IMR-90 (cell line): ENCODE data around the gene GPR173. TPM values are rescaled to one million over a fixed set of nuclear protein-coding genes. Genes with fewer than 3 reads are reported as not detected.

ENCODE experiments used
- ATAC-seq: fragments of 200-7000 bp; cut with Tn5 transposase; 2 replicates; pipeline ENCODE4 v1.9.1; 2020; ENCODE audit warnings: low read depth, mild to moderate bottlenecking, moderate library complexity
- BruUV-seq: library from RNA; stranded (reverse); fragments of 400-500 nt; replicated peaks from 2 replicates; lab custom pipeline; 2021; lab: Mats Ljungman, UMichigan
- CTCF ChIA-PET: fragments of 300-600 bp; formaldehyde crosslinking; extraction: SDS; loops from one replicate; lab custom pipeline; 2021; ENCODE audit warnings: antibody characterized with exemption; lab: Yijun Ruan, JAX
- POLR2A ChIA-PET: fragments of 300-600 bp; sonication (Branson Sonifier 250); formaldehyde crosslinking; loops from one replicate; lab custom pipeline; 2022; ENCODE audit warnings: antibody characterized with exemption; ENCODE audit not compliant: unreplicated experiment; lab: Charles Lee
- DNase-seq: peaks from one replicate; pipeline ENCODE4 v3.0.0; 2013
- H2AFZ ChIP-seq: replicated peaks from 2 replicates; pipeline ENCODE3; 2013; ENCODE audit warnings: low read length, mild to moderate bottlenecking; ENCODE audit not compliant: poor library complexity
- H2AK5ac ChIP-seq: 2 replicates; pipeline ENCODE4 v1.6.1; 2013; ENCODE audit warnings: low read depth, low read length, inconsistent platforms
- H2AK9ac ChIP-seq: replicated peaks from 2 replicates; pipeline ENCODE3; 2013; ENCODE audit warnings: mild to moderate bottlenecking, low read depth, low read length, moderate library complexity; ENCODE audit not compliant: poor library complexity
- H2BK120ac ChIP-seq: 2 replicates; pipeline ENCODE4 v1.6.1; 2013; ENCODE audit warnings: low read depth, low read length, inconsistent platforms
- H2BK15ac ChIP-seq: 3 replicates; pipeline ENCODE4 v1.6.1; 2013; ENCODE audit warnings: low read depth, low read length, inconsistent platforms
- H2BK20ac ChIP-seq: 2 replicates; pipeline ENCODE4 v1.6.1; 2013; ENCODE audit warnings: low read depth, mild to moderate bottlenecking, inconsistent platforms, low read length, moderate library complexity
- H2BK5ac ChIP-seq: 2 replicates; pipeline ENCODE4 v1.6.1; 2013; ENCODE audit warnings: mild to moderate bottlenecking, low read depth, low read length, inconsistent platforms; ENCODE audit not compliant: poor library complexity, severe bottlenecking
- H3K14ac ChIP-seq: replicated peaks from 2 replicates; pipeline ENCODE4 v1.6.1; 2013; ENCODE audit warnings: low read depth, low read length, inconsistent platforms
- H3K18ac ChIP-seq: 2 replicates; pipeline ENCODE4 v1.6.1; 2013; ENCODE audit warnings: low read depth, low read length, control low read depth
- H3K23ac ChIP-seq: 2 replicates; pipeline ENCODE4 v1.6.1; 2013; ENCODE audit warnings: low read depth, low read length, inconsistent platforms
- H3K27ac ChIP-seq: 2 replicates; pipeline ENCODE4 v1.5.1; 2013; ENCODE audit warnings: mild to moderate bottlenecking, control low read depth, low read length; ENCODE audit not compliant: insufficient read depth
- H3K27me3 ChIP-seq: 2 replicates; pipeline ENCODE4 v1.6.1; 2013; ENCODE audit warnings: low read length; ENCODE audit not compliant: control insufficient read depth, insufficient read depth
- H3K36me3 ChIP-seq: 2 replicates; pipeline ENCODE4 v1.6.1; 2013; ENCODE audit warnings: low read length, mixed read lengths; ENCODE audit not compliant: control insufficient read depth, insufficient read depth
- H3K4ac ChIP-seq: 2 replicates; pipeline ENCODE4 v1.6.1; 2013; ENCODE audit warnings: low read depth, low read length, inconsistent platforms
- H3K4me1 ChIP-seq: 2 replicates; pipeline ENCODE4 v1.6.1; 2013; ENCODE audit warnings: low read length, mixed read lengths; ENCODE audit not compliant: control insufficient read depth, insufficient read depth
- H3K4me2 ChIP-seq: 2 replicates; pipeline ENCODE4 v1.6.1; 2013; ENCODE audit warnings: low read depth, mild to moderate bottlenecking, control low read depth, low read length, moderate library complexity
- H3K4me3 ChIP-seq: 2 replicates; pipeline ENCODE4 v1.5.1; 2013; ENCODE audit warnings: low read depth, mild to moderate bottlenecking, control low read depth, low read length, moderate library complexity; ENCODE audit not compliant: insufficient read depth
- H3K56ac ChIP-seq: 2 replicates; pipeline ENCODE4 v1.6.1; 2013; ENCODE audit warnings: low read length, inconsistent platforms; ENCODE audit not compliant: insufficient read depth; ENCODE audit errors: extremely low read depth
- H3K79me1 ChIP-seq, 2 experiments: 2 replicates each; pipeline ENCODE4 v1.6.1; 2013; ENCODE audit warnings: low read length in 2 of 2, inconsistent platforms in 1 of 2, low read depth in 1 of 2
- H3K9ac ChIP-seq: 2 replicates; pipeline ENCODE4 v1.6.1; 2013; ENCODE audit warnings: low read depth, low read length, control low read depth
- H3K9me1 ChIP-seq: 2 replicates; pipeline ENCODE4 v1.6.1; 2013; ENCODE audit warnings: low read length, inconsistent platforms; ENCODE audit not compliant: insufficient read depth
- H3K9me3 ChIP-seq: 2 replicates; pipeline ENCODE4 v1.6.1; 2013; ENCODE audit warnings: low read length; ENCODE audit not compliant: control insufficient read depth, insufficient read depth
- H4K20me1 ChIP-seq: 2 replicates; pipeline ENCODE4 v1.6.1; 2013; ENCODE audit warnings: low read length, inconsistent platforms; ENCODE audit not compliant: insufficient read depth
- H4K5ac ChIP-seq: 2 replicates; pipeline ENCODE4 v1.6.1; 2013; ENCODE audit warnings: mild to moderate bottlenecking, low read depth, low read length, control low read depth
- H4K8ac ChIP-seq, 2 experiments: 2 replicates each; pipeline ENCODE4 v1.6.1; 2013; ENCODE audit warnings: low read depth in 2 of 2, low read length in 2 of 2, control low read depth in 1 of 2, inconsistent platforms in 1 of 2
- H4K91ac ChIP-seq: 2 replicates; pipeline ENCODE4 v1.6.1; 2013; ENCODE audit warnings: low read depth, low read length, inconsistent platforms; ENCODE audit not compliant: insufficient read depth
- BHLHE40 ChIP-seq: fragments of 150-350 bp; IDR thresholded peaks from 2 replicates; pipeline ENCODE4 v1.6.1; 2016; ENCODE audit warnings: mild to moderate bottlenecking, low read depth, low read length
- CEBPB ChIP-seq: IDR thresholded peaks from 2 replicates; pipeline ENCODE4 v1.6.1; 2012; ENCODE audit warnings: low read depth, low read length, improper control_type of control experiment
- CHD1 ChIP-seq: IDR thresholded peaks from 2 replicates; pipeline ENCODE4 v1.6.1; 2012; ENCODE audit warnings: low read depth, low read length, improper control_type of control experiment
- CTCF ChIP-seq: conservative IDR thresholded peaks from 2 replicates; pipeline ENCODE4 v1.5.1; 2012; ENCODE audit warnings: mild to moderate bottlenecking, low read depth, low read length, improper control_type of control experiment
- ELK1 ChIP-seq: fragments of 150-350 bp; IDR thresholded peaks from 2 replicates; pipeline ENCODE4 v1.6.1; 2016; ENCODE audit warnings: low read depth, mild to moderate bottlenecking, low read length, moderate library complexity, borderline replicate concordance
- FOS ChIP-seq: fragments of 150-350 bp; IDR thresholded peaks from 2 replicates; pipeline ENCODE4 v1.6.1; 2016; ENCODE audit warnings: low read depth, low read length
- MAFK ChIP-seq: IDR thresholded peaks from 2 replicates; pipeline ENCODE4 v1.6.1; 2012; ENCODE audit warnings: low read depth, low read length, improper control_type of control experiment
- MAZ ChIP-seq: IDR thresholded peaks from 2 replicates; pipeline ENCODE4 v1.6.1; 2012; ENCODE audit warnings: low read depth, mild to moderate bottlenecking, low read length, improper control_type of control experiment, moderate library complexity, borderline replicate concordance
- MXI1 ChIP-seq: IDR thresholded peaks from 2 replicates; pipeline ENCODE4 v1.6.1; 2012; ENCODE audit warnings: low read depth, mild to moderate bottlenecking, low read length, moderate library complexity, borderline replicate concordance
- NFE2L2 ChIP-seq: fragments of 150-350 bp; IDR thresholded peaks from 2 replicates; pipeline ENCODE4 v1.6.1; 2016; ENCODE audit warnings: low read depth, mild to moderate bottlenecking, low read length
- POLR2A ChIP-seq: IDR thresholded peaks from 2 replicates; pipeline ENCODE4 v1.6.1; 2012; ENCODE audit warnings: mild to moderate bottlenecking, low read depth, low read length
- RAD21 ChIP-seq: IDR thresholded peaks from 2 replicates; pipeline ENCODE4 v1.6.1; 2012; ENCODE audit warnings: low read length, improper control_type of control experiment
- RCOR1 ChIP-seq: IDR thresholded peaks from 2 replicates; pipeline ENCODE4 v1.6.1; 2012; ENCODE audit warnings: mild to moderate bottlenecking, low read length, improper control_type of control experiment; ENCODE audit not compliant: insufficient replicate concordance
- RFX5 ChIP-seq: IDR thresholded peaks from 2 replicates; pipeline ENCODE4 v1.8.0; 2012; ENCODE audit warnings: low read depth, mild to moderate bottlenecking, low read length, moderate library complexity
- SMC3 ChIP-seq: fragments of 150-350 bp; IDR thresholded peaks from 2 replicates; pipeline ENCODE4 v1.6.1; 2016; ENCODE audit warnings: low read depth, mild to moderate bottlenecking, antibody characterized with exemption, low read length, moderate library complexity
- USF2 ChIP-seq: fragments of 150-350 bp; IDR thresholded peaks from 2 replicates; pipeline ENCODE4 v1.6.1; 2017; ENCODE audit warnings: mild to moderate bottlenecking, antibody characterized with exemption, low read length, low read depth
- whole genome bisulfite sequencing, 2 experiments: methylation state at CpG; one replicate each; pipeline versions ENCODE4 v1.1.5 to v1.1.7; 2013; ENCODE audit warnings: missing lambda C conversion rate in 2 of 2; ENCODE audit not compliant: insufficient read length in 1 of 2; ENCODE audit errors: extremely low coverage in 2 of 2; 5-methylcytosine and 5-hydroxymethylcytosine counted together
- dilution Hi-C: fragments of 300-500 bp; cut with HindIII; formaldehyde crosslinking; loops from one replicate; pipeline ENCODE4 v1.14.3; 2018; ENCODE audit warnings: low sequenced_read_pairs; ENCODE audit not compliant: unreplicated experiment
- in situ Hi-C: fragments of 300-500 bp; cut with MboI; formaldehyde crosslinking; loops from 3 replicates; pipeline ENCODE4 v1.14.3; 2019; ENCODE audit warnings: low sequenced_read_pairs, inconsistent platforms, mixed read lengths
- intact Hi-C: fragments of 100-400 bp; cut with micrococcal nuclease; formaldehyde crosslinking; loops from 2 replicates; pipeline ENCODE4 v1.10.0; 2022
- polyA plus RNA-seq, 3 experiments: library from polyadenylated mRNA; depleted of rRNA; stranded (reverse); fragments of >200 nt; gene quantifications; 2 replicates each; pipeline ENCODE4 v1.2.3, GENCODE V29; 2012; ENCODE audit warnings: low replicate concordance in 1 of 3
- total RNA-seq: library from RNA; depleted of rRNA; stranded (reverse); fragments of >200 nt; gene quantifications from 2 replicates; pipeline ENCODE4 v1.2.3, GENCODE V29; 2012

GPR173 gene
- total and polyA plus RNA-seq, 2 of the 4 experiments (the other 2 are of a cell fraction): 0.90 to 6.1 TPM

- H3K23ac ChIP-seq: no peak overlapping the region
- no peak overlapping the region for H2BK120ac ChIP-seq
- ATAC-seq: no peak
- no peak overlapping the region for H3K4me3 ChIP-seq
- H3K9me3 ChIP-seq: no peaks in the 10 kb centered on the region
- H2BK20ac ChIP-seq: no peak overlapping the region
- POLR2A ChIA-PET: no interaction called here
- peaks cover 8 to 39% of the 10 kb centered on the region in 2 experiments; a peak in 2 of 4 replicates for H3K79me1 ChIP-seq
- no peak overlapping the region for H3K27ac ChIP-seq
- BruUV-seq: no TSS peak
- dilution Hi-C loops (no loop called here), intact Hi-C loops (no loop called here), in situ Hi-C loops (no loop called here)
- no peak overlapping the region for H2AFZ ChIP-seq
- no peak overlapping the region for H3K56ac ChIP-seq
- H4K91ac ChIP-seq: no peak overlapping the region
- H3K9ac ChIP-seq: no peak overlapping the region
- H3K9me1 ChIP-seq: peaks cover 5% of the 10 kb centered on the region
- no peak overlapping the region for H4K8ac ChIP-seq
- H4K20me1 ChIP-seq: peaks cover 35% of the 10 kb centered on the region
- TF ChIP-seq MAZ (no peak), NFE2L2 (no peak), RFX5 (no peak), MXI1 (no peak), CTCF (no peak), MAFK (no peak), POLR2A (no peak), RAD21 (no peak), USF2 (no peak), CHD1 (no peak), CEBPB (no peak), ELK1 (no peak), SMC3 (no peak), RCOR1 (no peak), FOS (no peak), BHLHE40 (no peak)
- DNase-seq: no peak
- H3K18ac ChIP-seq: no peak overlapping the region
- 87% methylated on average over 6 of the region's 9 CpGs; no CpG with 5 or more reads in 1 of the 2 experiments for WGBS, 2 experiments
- no peak overlapping the region for H2AK9ac ChIP-seq
- H3K36me3 ChIP-seq: peaks cover 30% of the 10 kb centered on the region
- no peak overlapping the region for H2BK5ac ChIP-seq
- no peaks in the 10 kb centered on the region for H3K27me3 ChIP-seq
- H3K4me1 ChIP-seq: peaks cover 3% of the 10 kb centered on the region; the same call in 1 of the 2 replicates
- no peak overlapping the region for H4K5ac ChIP-seq
- H3K4ac ChIP-seq: no peak overlapping the region
- no peak overlapping the region for H3K14ac ChIP-seq
- H2BK15ac ChIP-seq: no peak overlapping the region
- CTCF ChIA-PET: no interaction called here
- no peak overlapping the region for H2AK5ac ChIP-seq
- H3K4me2 ChIP-seq: no peak overlapping the region
These were observed 36.3 kb downstream of the GPR173 start for GRCh38 chrX:53084863-53085262.
